Activated naive CD8-positive, alpha-beta T cell treated with anti-CD3 and anti-CD28 coated beads for 36 hours (primary cell): ENCODE data around the gene SPRYD3. TPM values are rescaled to one million over a fixed set of nuclear protein-coding genes. Genes with fewer than 3 reads are reported as not detected.

Experiments used
- total RNA-seq, 2 experiments: library from RNA; stranded (reverse); gene quantifications; one replicate each; pipeline ENCODE4 v1.2.3, GENCODE V29; 2021

SPRYD3 gene
- total RNA-seq, 2 experiments from 2014 or later, result 23.5 to 25.7 TPM

Other genes starting within 250 kb of the SPRYD3 start
- under 1 TPM; 0.95 to 0.96 TPM for gene KRT79, start 245.1 kb downstream of the SPRYD3 start, total RNA-seq
- gene KRT78, start 230.4 kb downstream of the SPRYD3 start, total RNA-seq, result not detected
- gene KRT8, start 174.3 kb downstream of the SPRYD3 start, total RNA-seq, result under 1 TPM; 0.48 to 0.62 TPM
- 1 to 10 TPM; 7.3 to 7.6 TPM for gene KRT18, start 130.3 kb downstream of the SPRYD3 start, total RNA-seq
- 100 to 1,000 TPM; 704 to 720 TPM for gene EIF4B, start 72.9 kb downstream of the SPRYD3 start, total RNA-seq
- 1 to 10 TPM; 1.5 to 2.6 TPM for gene TNS2, start 29.3 kb downstream of the SPRYD3 start, total RNA-seq
- gene IGFBP6, start 18.3 kb upstream of the SPRYD3 start, total RNA-seq, result 1 to 10 TPM; 1.9 to 2.2 TPM
- 1 to 10 TPM; 3.1 to 3.8 TPM for gene SOAT2, start 24.1 kb upstream of the SPRYD3 start, total RNA-seq
- 10 to 100 TPM; 34.9 to 42.8 TPM for gene ZNF740, start 101.3 kb upstream of the SPRYD3 start, total RNA-seq
- 10 to 100 TPM; 11.8 to 11.9 TPM for gene CSAD, start 101.5 kb upstream of the SPRYD3 start, total RNA-seq
- gene ITGB7, start 127.9 kb upstream of the SPRYD3 start, total RNA-seq, result 100 to 1,000 TPM; 102 to 105 TPM
- 10 to 100 TPM; 22.7 to 26.0 TPM for gene RARG, start 152.8 kb upstream of the SPRYD3 start, total RNA-seq
- gene ESPL1, start 188.9 kb upstream of the SPRYD3 start, total RNA-seq, result 10 to 100 TPM; 66.3 to 67.7 TPM
- gene PFDN5, start 216.2 kb upstream of the SPRYD3 start, total RNA-seq, result 100 to 1,000 TPM; 309 to 321 TPM
- gene MYG1, start 220.3 kb upstream of the SPRYD3 start, total RNA-seq, result 10 to 100 TPM; 73.4 to 79.7 TPM
- gene AAAS, start 242.2 kb upstream of the SPRYD3 start, total RNA-seq, result 10 to 100 TPM; 79.9 to 86.4 TPM